HG02970 (cell line): ENCODE measurements around the gene MED27.

Experiments
- ATAC-seq: cut with Tn5 transposase; IDR thresholded peaks from one replicate; pipeline ENCODE4 v1.9.1; 2021; ENCODE audit warnings: mild to moderate bottlenecking, moderate library complexity, moderate number of reproducible peaks; ENCODE audit not compliant: unreplicated experiment, low FRiP score

MED27 gene

GRCh38 chr9:132079391-132080091, at the start of gene MED27:
TSS of gene MED27 (minus strand) at chr9:132079867. CDS start at chr9:132079844, 23 bp downstream.
- peak; percentile 96 for ATAC-seq

- ATAC-seq, result no peak
Measured at GRCh38 chr9:132127888-132128534, 48.3 kb upstream of the MED27 start.

- ATAC-seq, result no peak
Measured at GRCh38 chr9:132126680-132127236, 47.1 kb upstream of the MED27 start.

- ATAC-seq, result no peak
Measured at GRCh38 chr9:132125944-132126679, 46.4 kb upstream of the MED27 start.

GRCh38 chr9:132125361-132125760, 45.7 kb upstream of the MED27 start:
- no peak for ATAC-seq

- ATAC-seq, result no peak
Measured at GRCh38 chr9:132124800-132125199, 45.1 kb upstream of the MED27 start.

GRCh38 chr9:132121021-132121420, 41.4 kb upstream of the MED27 start:
- no peak for ATAC-seq

- no peak for ATAC-seq
Measured at GRCh38 chr9:132117694-132118093, 38.0 kb upstream of the MED27 start.

- ATAC-seq, result no peak
Measured at GRCh38 chr9:132116583-132116982, 36.9 kb upstream of the MED27 start.

GRCh38 chr9:132114102-132114707, 34.5 kb upstream of the MED27 start:
- no peak for ATAC-seq

GRCh38 chr9:132109291-132109690, 29.6 kb upstream of the MED27 start:
- ATAC-seq, result no peak

- ATAC-seq, result no peak
Measured at GRCh38 chr9:132108728-132109127, 29.1 kb upstream of the MED27 start.

GRCh38 chr9:132099741-132100407, 20.2 kb upstream of the MED27 start:
- no peak for ATAC-seq

- ATAC-seq, result no peak
Measured at GRCh38 chr9:132099167-132099566, 19.5 kb upstream of the MED27 start.

- no peak for ATAC-seq
Measured at GRCh38 chr9:132094314-132094791, 14.7 kb upstream of the MED27 start.

GRCh38 chr9:132090771-132091170, 11.1 kb upstream of the MED27 start:
- ATAC-seq, result no peak

- ATAC-seq, result no peak
Measured at GRCh38 chr9:132087438-132088030, 7.9 kb upstream of the MED27 start.

GRCh38 chr9:132082188-132082587, 2.5 kb upstream of the MED27 start:
- no peak for ATAC-seq

- no peak for ATAC-seq
Measured at GRCh38 chr9:132078699-132079356, 839 bp downstream of the MED27 start.
